ENCODE results near the gene PRRT1.
A peak's percentile ranks its signal among the peaks of the same experiment; 100 is the strongest.
"Not testable (repeated sequence)": the region's sequence is repeated elsewhere in the genome, so short reads cannot be mapped to it uniquely, and the experiment has no call there.

PRRT1 gene

GRCh38 chr6:32120573-32121059, 31.1 kb downstream of the PRRT1 start:
- no peak for DNase-seq (ENCODE audit: low read depth)

GRCh38 chr6:32118782-32119628, 32.7 kb downstream of the PRRT1 start:
- peak; percentile 86 for DNase-seq (ENCODE audit: low read depth)

- DNase-seq (ENCODE audit: low read depth), result no peak
These were observed 34.3 kb downstream of the PRRT1 start for GRCh38 chr6:32117461-32117860.

- peak; percentile 45 for DNase-seq (ENCODE audit: low read depth)
These were observed 35.1 kb downstream of the PRRT1 start for GRCh38 chr6:32116674-32117073.

- DNase-seq (ENCODE audit: low read depth), result no peak
These were observed 36.1 kb downstream of the PRRT1 start for GRCh38 chr6:32115623-32116022.

- peak; percentile 88 for DNase-seq (ENCODE audit: low read depth)
These were observed 36.9 kb downstream of the PRRT1 start for GRCh38 chr6:32114796-32115195.

- DNase-seq (ENCODE audit: low read depth), result peak; percentile 98
These were observed 38.1 kb downstream of the PRRT1 start for GRCh38 chr6:32113386-32114352.

GRCh38 chr6:32112431-32112980, 39.2 kb downstream of the PRRT1 start:
- DNase-seq (ENCODE audit: low read depth), result no peak

GRCh38 chr6:32111424-32112066, 40.2 kb downstream of the PRRT1 start:
- DNase-seq (ENCODE audit: low read depth), result no peak

- no peak for DNase-seq (ENCODE audit: low read depth)
These were observed 41.1 kb downstream of the PRRT1 start for GRCh38 chr6:32110632-32111031.

- no peak for DNase-seq (ENCODE audit: low read depth)
These were observed 42.0 kb downstream of the PRRT1 start for GRCh38 chr6:32109765-32110160.

- DNase-seq (ENCODE audit: low read depth), result no peak
These were observed 42.5 kb downstream of the PRRT1 start, which contains the start of gene TNXB for GRCh38 chr6:32109114-32109764. TNXB (minus strand) TSS chr6:32109338; CDS start chr6:32098198, 11,140 bp downstream.

GRCh38 chr6:32108727-32109113, 43.0 kb downstream of the PRRT1 start:
- DNase-seq (ENCODE audit: low read depth), result no peak

- peak; percentile 70 for DNase-seq (ENCODE audit: low read depth)
These were observed 43.6 kb downstream of the PRRT1 start for GRCh38 chr6:32108094-32108627.

- DNase-seq (ENCODE audit: low read depth), result peak; percentile 59
These were observed 44.3 kb downstream of the PRRT1 start for GRCh38 chr6:32107406-32107805.

- DNase-seq (ENCODE audit: low read depth), result peak; percentile 56
These were observed 46.3 kb downstream of the PRRT1 start for GRCh38 chr6:32105433-32105832.

GRCh38 chr6:32102255-32102654, 49.5 kb downstream of the PRRT1 start:
- no peak for DNase-seq (ENCODE audit: low read depth)

GRCh38 chr6:32100251-32100650, 51.5 kb downstream of the PRRT1 start:
- DNase-seq (ENCODE audit: low read depth), result not testable (repeated sequence)

Data from EH (cell line).